Endothelial cell of umbilical vein (primary cell): ENCODE results near the gene GRM8. TPM values are rescaled to one million over a fixed set of nuclear protein-coding genes. Genes with fewer than 3 reads are reported as not detected.

Experiments
- BruUV-seq: library from RNA; stranded (reverse); fragments of 400-500 nt; replicated peaks from 2 replicates; lab custom pipeline; 2021; lab: Mats Ljungman, UMichigan
- CTCF ChIA-PET: fragments of 300-600, 350-600 bp; sonication (Branson Sonifier 250); formaldehyde crosslinking; loops from one replicate; lab custom pipeline; 2021; ENCODE audit warnings: antibody characterized with exemption, inconsistent platforms; lab: Charles Lee
- POLR2A ChIA-PET: fragments of 300-600, 350-600 bp; sonication (Branson Sonifier 250); formaldehyde crosslinking; loops from one replicate; lab custom pipeline; 2021; ENCODE audit warnings: antibody characterized with exemption, inconsistent platforms; lab: Charles Lee
- DNase-seq: peaks from one replicate; pipeline ENCODE4 v3.0.0-alpha.2; 2011; ENCODE audit warnings: low read depth, low spot score
- FAIRE-seq: peaks from 2 replicates; lab custom pipeline; 2011; peaks lifted over from hg19 to GRCh38; lab: Jason Lieb, UNC
- H2AFZ ChIP-seq: 2 replicates; pipeline ENCODE4 v1.6.0; 2012; ENCODE audit warnings: low read depth, low read length, control low read depth, inconsistent platforms
- H3K27ac ChIP-seq: 2 replicates; pipeline ENCODE4 v1.5.1; 2011; ENCODE audit warnings: low read depth, mild to moderate bottlenecking, control low read depth, low read length, moderate library complexity; ENCODE audit not compliant: insufficient read depth
- H3K27me3 ChIP-seq, 2 experiments: 2 replicates each; pipeline versions ENCODE4 v1.6.0 to v1.6.1; 2011; ENCODE audit warnings: low read length in 2 of 2, mixed read lengths in 1 of 2; ENCODE audit not compliant: control insufficient read depth in 2 of 2, insufficient read depth in 2 of 2
- H3K36me3 ChIP-seq, 2 experiments: 2 replicates in 1 of 2; 3 replicates in 1 of 2; pipeline ENCODE4 v1.5.1; 2011; ENCODE audit warnings: low read length in 2 of 2, mild to moderate bottlenecking in 1 of 2, moderate library complexity in 1 of 2; ENCODE audit not compliant: control insufficient read depth in 2 of 2, insufficient read depth in 2 of 2; ENCODE audit errors: extremely low read depth in 1 of 2
- H3K4me1 ChIP-seq: 3 replicates; pipeline ENCODE4 v1.5.1; 2011; ENCODE audit warnings: mild to moderate bottlenecking, low read length; ENCODE audit not compliant: control insufficient read depth, insufficient read depth; ENCODE audit errors: extremely low read depth
- H3K4me2 ChIP-seq: 2 replicates; pipeline ENCODE4 v1.6.1; 2011; ENCODE audit warnings: low read length, control low read depth, mixed read lengths; ENCODE audit not compliant: insufficient read depth
- H3K4me3 ChIP-seq, 3 experiments: fragments of 200-600 bp in 1 of 3; sonication (generic), shearing (Covaris generic) in 1 of 3; replicated peaks in 1 of 3; 2 replicates each; pipeline ENCODE4 v1.5.1; 2011 to 2016; ENCODE audit warnings: control low read depth in 3 of 3, low read length in 3 of 3, mild to moderate bottlenecking in 2 of 3, inconsistent platforms in 1 of 3, low read depth in 1 of 3, moderate library complexity in 1 of 3; ENCODE audit not compliant: insufficient read depth in 1 of 3
- H3K79me2 ChIP-seq: 2 replicates; pipeline ENCODE4 v1.6.0; 2012; ENCODE audit warnings: low read length, inconsistent platforms; ENCODE audit not compliant: control insufficient read depth, insufficient read depth
- H3K9ac ChIP-seq: replicated peaks from 2 replicates; pipeline ENCODE3; 2011; ENCODE audit warnings: low read length, control low read depth; ENCODE audit not compliant: insufficient read depth; ENCODE audit errors: extremely low read depth
- H3K9me1 ChIP-seq: replicated peaks from 3 replicates; pipeline ENCODE4 v1.6.0; 2011; ENCODE audit warnings: mild to moderate bottlenecking, low read length; ENCODE audit not compliant: control insufficient read depth, insufficient read depth; ENCODE audit errors: extremely low read depth
- H3K9me3 ChIP-seq: replicated peaks from 2 replicates; pipeline ENCODE4 v1.5.1; 2012; ENCODE audit warnings: low read length, inconsistent platforms; ENCODE audit not compliant: control insufficient read depth, insufficient read depth
- H4K20me1 ChIP-seq: replicated peaks from 2 replicates; pipeline ENCODE3; 2011; ENCODE audit warnings: mild to moderate bottlenecking, low read length; ENCODE audit not compliant: control insufficient read depth, insufficient read depth; ENCODE audit errors: extremely low read depth
- CTCF ChIP-seq, 2 donors: IDR thresholded peaks; 1 replicate in 1 of 2; 2 replicates in 1 of 2; pipeline ENCODE4 v1.5.1; 2011; ENCODE audit warnings: low read length in 2 of 2, mild to moderate bottlenecking in 2 of 2, moderate library complexity in 2 of 2, control low read depth in 1 of 2, inconsistent platforms in 1 of 2, low read depth in 1 of 2; ENCODE audit not compliant: insufficient read depth in 1 of 2; ENCODE audit errors: extremely low read depth in 1 of 2
- EZH2 ChIP-seq: IDR thresholded peaks from 2 replicates; pipeline ENCODE4 v1.6.1; 2012; ENCODE audit warnings: borderline replicate concordance, low read depth, mild to moderate bottlenecking, moderate library complexity, low read length, inconsistent platforms; ENCODE audit not compliant: severe bottlenecking
- FOS ChIP-seq: IDR thresholded peaks from 2 replicates; pipeline ENCODE4 v1.6.1; 2011; ENCODE audit warnings: mild to moderate bottlenecking, low read length, moderate library complexity, borderline replicate concordance; ENCODE audit not compliant: insufficient read depth
- GATA2 ChIP-seq: IDR thresholded peaks from 2 replicates; pipeline ENCODE4 v1.7.0; 2011; ENCODE audit warnings: low read depth, mild to moderate bottlenecking, moderate library complexity, mixed read lengths, low read length; ENCODE audit not compliant: insufficient read length, insufficient read depth
- JUN ChIP-seq: IDR thresholded peaks from 2 replicates; pipeline ENCODE4 v1.6.1; 2011; ENCODE audit warnings: borderline replicate concordance, low read depth; ENCODE audit not compliant: insufficient read length, insufficient read depth
- MAX ChIP-seq: IDR thresholded peaks from 2 replicates; pipeline ENCODE4 v1.6.1; 2011; ENCODE audit not compliant: insufficient read depth, insufficient read length
- MYC ChIP-seq: IDR thresholded peaks from one replicate; pipeline ENCODE4 v1.6.1; 2011; ENCODE audit warnings: mild to moderate bottlenecking, low read depth, low read length
- POLR2A ChIP-seq: IDR thresholded peaks from 2 replicates; pipeline ENCODE4 v1.6.1; 2012; ENCODE audit warnings: low read depth, mild to moderate bottlenecking, control low read depth, low read length
- POLR2AphosphoS5 ChIP-seq: IDR thresholded peaks from 2 replicates; pipeline ENCODE4 v1.6.1; 2012; ENCODE audit warnings: low read depth, mild to moderate bottlenecking, control low read depth, low read length, moderate library complexity; ENCODE audit not compliant: insufficient read depth
- dilution Hi-C: fragments of 300-500 bp; cut with MboI; formaldehyde crosslinking; loops from one replicate; pipeline ENCODE4 v1.15.0; 2019; ENCODE audit warnings: low sequenced_read_pairs; ENCODE audit not compliant: extremely low pct_ligation_motif_present
- intact Hi-C: fragments of 100-400 bp; cut with micrococcal nuclease; formaldehyde crosslinking; loops from one replicate; pipeline ENCODE4 v1.10.0; 2022
- polyA plus RNA-seq, 4 experiments: library from polyadenylated mRNA; depleted of rRNA in 3 of 4; stranded (reverse) in 3 of 4; unstranded in 1 of 4; fragments of >200 nt; gene quantifications; 2 replicates each; pipeline versions ENCODE4 v1.2.1 to v1.2.3, GENCODE V29; 2011 to 2012; ENCODE audit warnings: missing spikeins in 1 of 4
- total RNA-seq: library from RNA; stranded (reverse); gene quantifications from 2 replicates; pipeline ENCODE4 v1.2.3, GENCODE V29; 2021

GRM8 gene
- total and polyA plus RNA-seq, 2 donors (not counting 3 experiments of a cell fraction or from before 2014, with no cell fraction given) = not detected

GRCh38 chr7:126727930-126728391, 524.8 kb downstream of the GRM8 start:
- dilution Hi-C loops = no loop called here
- no peak overlapping the region for H3K4me3 ChIP-seq
- peak overlapping the region; percentile 42 for H3K27ac ChIP-seq
- peak; percentile 66 for FAIRE-seq
- no peaks in the 10 kb centered on the region for H4K20me1 ChIP-seq
- no peaks in the 10 kb centered on the region for H3K36me3 ChIP-seq
- no peaks in the 10 kb centered on the region for H3K27me3 ChIP-seq
- peak; percentile 44 for DNase-seq
- no peaks in the 10 kb centered on the region for H3K79me2 ChIP-seq
- H3K9me1 ChIP-seq = no peaks in the 10 kb centered on the region
- H3K9ac ChIP-seq = no peak overlapping the region
- no TSS peak for BruUV-seq
- peak overlapping the region; percentile 35 for H2AFZ ChIP-seq
- no peak overlapping the region for H3K4me2 ChIP-seq
- TF ChIP-seq CTCF (IDR thresholded peaks at IDR 0.05; ENCODE audit: extremely low read depth in 1 of 2, insufficient read depth in 1 of 2, low read depth in 1 of 2, low read length in 2 of 2) (no peak), JUN (peak; percentile 41), POLR2AphosphoS5 (no peak), GATA2 (no peak), POLR2A (no peak), MAX (no peak), EZH2 (no peak), MYC (no peak), FOS (peak; percentile 63)
- intact Hi-C loops = loop anchor here (2.0 kb wide), 1 partner anchor 27 kb away; no protein-coding TSS in a partner anchor
- no peaks in the 10 kb centered on the region for H3K9me3 ChIP-seq
- CTCF ChIA-PET = interaction anchor here (0.6 to 1.6 kb wide), 4 partner anchors 10 to 27 kb away, joined by 3 to 7 read pairs (median 4); no protein-coding TSS in a partner anchor
- POLR2A ChIA-PET = no interaction called here
- peaks cover 5% of the 10 kb centered on the region for H3K4me1 ChIP-seq
